Thyroid gland (tissue), 4 donors: ENCODE data around the gene RFX3.

ENCODE experiments used
- POLR2A ChIP-seq, 2 donors: fragments of 450-650 bp; IDR thresholded peaks; one replicate each; pipeline ENCODE4 v1.6.1; 2017; ENCODE audit warnings: antibody characterized with exemption in 2 of 2, mild to moderate bottlenecking in 2 of 2, moderate library complexity in 1 of 2
- TF ChIP-seq, protein P1 (sequence below), 6 experiments: fragments of 200-600 bp in 3 of 6; fragments of 450-650 bp in 3 of 6; sonication (generic) in 3 of 6; IDR thresholded peaks; one replicate each; pipeline ENCODE4 v1.5.1; 2016 to 2019; ENCODE audit warnings: antibody characterized with exemption in 6 of 6, mild to moderate bottlenecking in 2 of 6, inconsistent platforms in 1 of 6, moderate library complexity in 1 of 6

DNA sequence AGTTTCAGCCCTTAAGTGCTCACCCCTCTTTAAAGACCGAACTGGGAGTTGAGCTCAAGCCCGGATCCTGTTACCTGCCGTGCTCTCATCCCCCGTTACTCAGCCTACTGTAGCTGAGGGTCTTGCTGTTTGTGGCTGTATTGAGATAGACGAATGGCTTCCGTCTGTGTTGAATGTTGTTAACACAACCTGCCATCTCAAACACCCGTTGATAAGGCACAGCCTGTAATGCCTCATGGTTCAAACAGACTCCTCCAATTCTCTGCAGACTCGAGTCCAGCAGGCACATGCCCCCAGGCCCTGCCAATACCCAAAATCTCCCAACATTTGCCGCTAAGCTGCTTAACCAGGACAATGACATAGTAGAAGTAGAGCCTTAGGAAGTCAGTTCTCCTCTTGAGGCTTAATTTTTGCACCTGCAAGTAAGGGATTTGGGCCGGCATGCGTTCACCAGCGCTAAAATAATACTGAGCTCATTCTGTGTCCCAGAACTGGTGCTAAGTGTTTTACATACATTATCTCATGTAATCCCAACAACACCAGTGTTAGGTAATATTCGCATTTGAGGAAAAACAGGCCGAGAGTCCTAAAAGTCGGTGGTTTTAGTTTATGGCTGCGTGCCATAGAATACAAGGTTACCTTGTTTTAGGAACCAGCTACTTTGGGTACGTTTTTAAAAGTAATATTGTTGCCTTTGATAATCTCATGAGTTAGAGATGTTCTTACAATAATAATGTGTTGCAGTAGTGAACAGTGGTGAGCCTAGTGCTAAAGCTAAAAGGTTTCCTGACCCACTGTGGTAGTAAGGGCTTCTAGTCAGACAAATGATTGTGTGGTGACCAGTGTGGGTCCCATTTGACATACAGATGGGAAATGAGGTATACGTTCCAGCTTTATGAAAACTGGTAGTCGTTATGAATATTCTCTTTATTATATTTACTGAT, 1.5 kb upstream of the RFX3 start:
- TF ChIP-seq, protein P1, sequence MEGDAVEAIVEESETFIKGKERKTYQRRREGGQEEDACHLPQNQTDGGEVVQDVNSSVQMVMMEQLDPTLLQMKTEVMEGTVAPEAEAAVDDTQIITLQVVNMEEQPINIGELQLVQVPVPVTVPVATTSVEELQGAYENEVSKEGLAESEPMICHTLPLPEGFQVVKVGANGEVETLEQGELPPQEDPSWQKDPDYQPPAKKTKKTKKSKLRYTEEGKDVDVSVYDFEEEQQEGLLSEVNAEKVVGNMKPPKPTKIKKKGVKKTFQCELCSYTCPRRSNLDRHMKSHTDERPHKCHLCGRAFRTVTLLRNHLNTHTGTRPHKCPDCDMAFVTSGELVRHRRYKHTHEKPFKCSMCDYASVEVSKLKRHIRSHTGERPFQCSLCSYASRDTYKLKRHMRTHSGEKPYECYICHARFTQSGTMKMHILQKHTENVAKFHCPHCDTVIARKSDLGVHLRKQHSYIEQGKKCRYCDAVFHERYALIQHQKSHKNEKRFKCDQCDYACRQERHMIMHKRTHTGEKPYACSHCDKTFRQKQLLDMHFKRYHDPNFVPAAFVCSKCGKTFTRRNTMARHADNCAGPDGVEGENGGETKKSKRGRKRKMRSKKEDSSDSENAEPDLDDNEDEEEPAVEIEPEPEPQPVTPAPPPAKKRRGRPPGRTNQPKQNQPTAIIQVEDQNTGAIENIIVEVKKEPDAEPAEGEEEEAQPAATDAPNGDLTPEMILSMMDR (IDR thresholded peaks at IDR 0.05): no peak
- no peak for TF ChIP-seq POLR2A (IDR thresholded peaks at IDR 0.05)
